GM12878 (cell line): ENCODE measurements around the gene NDE1. TPM values are rescaled to one million over a fixed set of nuclear protein-coding genes. Genes with fewer than 3 reads are reported as not detected.

ENCODE experiments used
- ATAC-seq: fragments of 200-7000 bp; cut with Tn5 transposase; 3 replicates; pipeline ENCODE4 v1.9.1; 2020; ENCODE audit warnings: mild to moderate bottlenecking, moderate library complexity
- BruUV-seq: library from RNA; stranded (reverse); fragments of 400-500 nt; replicated peaks from 2 replicates; lab custom pipeline; 2021; lab: Mats Ljungman, UMichigan
- CTCF ChIA-PET: fragments of 300-600 bp; sonication (Branson Sonifier 250); formaldehyde crosslinking; extraction: SDS; loops from one replicate; lab custom pipeline; 2021; ENCODE audit warnings: inconsistent platforms; lab: Yijun Ruan, JAX
- POLR2A ChIA-PET: fragments of 350-600 bp; formaldehyde crosslinking; extraction: SDS; loops from one replicate; lab custom pipeline; 2021; ENCODE audit warnings: inconsistent platforms; lab: Charles Lee
- RAD21 ChIA-PET: fragments of 300-600 bp; sonication (Branson Sonifier 250); formaldehyde crosslinking; loops from one replicate; lab custom pipeline; 2023; ENCODE audit warnings: antibody characterized with exemption; ENCODE audit not compliant: unreplicated experiment; lab: Charles Lee
- SMC1A ChIA-PET: fragments of 300-600 bp; sonication (Branson Sonifier 250); formaldehyde crosslinking; loops from one replicate; lab custom pipeline; 2023; ENCODE audit not compliant: unreplicated experiment, uncharacterized antibody; lab: Charles Lee
- DNase-seq: peaks from one replicate; pipeline ENCODE4 v3.0.0-alpha.2; 2011; ENCODE audit warnings: low read depth, low spot score
- FAIRE-seq: peaks from 3 replicates; lab custom pipeline; 2011; peaks lifted over from hg19 to GRCh38; lab: Jason Lieb, UNC
- H2AFZ ChIP-seq: 2 replicates; pipeline ENCODE4 v1.6.0; 2011; ENCODE audit warnings: low read depth, low read length, control low read depth; ENCODE audit not compliant: control insufficient read depth
- H3K27ac ChIP-seq: 2 replicates; pipeline ENCODE4 v1.5.1; 2011; ENCODE audit warnings: control low read depth; ENCODE audit not compliant: control insufficient read depth, insufficient read depth
- H3K27me3 ChIP-seq, 2 experiments: replicated peaks in 1 of 2; 2 replicates each; pipeline versions ENCODE4 v1.6.0 to v1.6.1; 2011; ENCODE audit warnings: low read length in 1 of 2; ENCODE audit not compliant: control insufficient read depth in 2 of 2, insufficient read depth in 2 of 2
- H3K36me3 ChIP-seq, 2 experiments: 2 replicates each; pipeline ENCODE4 v1.5.1; 2011; ENCODE audit warnings: low read length in 1 of 2; ENCODE audit not compliant: control insufficient read depth in 2 of 2, insufficient read depth in 2 of 2
- H3K4me1 ChIP-seq: 2 replicates; pipeline ENCODE4 v1.6.1; 2011; ENCODE audit warnings: mild to moderate bottlenecking, low read length, moderate library complexity, mixed read lengths; ENCODE audit not compliant: control insufficient read depth, insufficient read depth
- H3K4me2 ChIP-seq: 2 replicates; pipeline ENCODE4 v1.6.0; 2011; ENCODE audit warnings: control low read depth; ENCODE audit not compliant: control insufficient read depth, insufficient read depth
- H3K4me3 ChIP-seq: fragments of 200-600 bp; sonication (generic); 2 replicates; pipeline ENCODE4 v1.5.1; 2016
- H3K79me2 ChIP-seq: 2 replicates; pipeline ENCODE4 v1.6.0; 2011; ENCODE audit warnings: low read length; ENCODE audit not compliant: control insufficient read depth, insufficient read depth
- H3K9ac ChIP-seq: 2 replicates; pipeline ENCODE4 v1.8.0; 2011; ENCODE audit warnings: low read length, control low read depth, mixed read lengths; ENCODE audit not compliant: control insufficient read depth, insufficient read depth
- H3K9me3 ChIP-seq: replicated peaks from 3 replicates; pipeline ENCODE4 v1.5.1; 2011; ENCODE audit warnings: mild to moderate bottlenecking, low read length; ENCODE audit not compliant: control insufficient read depth, insufficient read depth
- H4K20me1 ChIP-seq: 2 replicates; pipeline ENCODE4 v1.6.0; 2011; ENCODE audit not compliant: control insufficient read depth, insufficient read depth
- ASH2L ChIP-seq: fragments of 300-600, 200-600 bp; sonication (generic); IDR thresholded peaks from 2 replicates; pipeline ENCODE4 v1.6.1; 2017; ENCODE audit warnings: low read depth, mild to moderate bottlenecking, borderline replicate concordance
- CBX5 ChIP-seq: sonication (generic); IDR thresholded peaks from 2 replicates; pipeline ENCODE4 v1.6.1; 2016; ENCODE audit warnings: low read depth, moderate library complexity, mild to moderate bottlenecking, inconsistent platforms
- CHD2 ChIP-seq: IDR thresholded peaks from 2 replicates; pipeline ENCODE4 v1.6.1; 2011; ENCODE audit warnings: low read depth, low read length, improper control_type of control experiment, borderline replicate concordance
- ETV6 ChIP-seq, 2 experiments: fragments of 450-650 bp in 1 of 2; IDR thresholded peaks in 1 of 2; conservative IDR thresholded peaks in 1 of 2; 2 replicates each; pipeline ENCODE4 v1.6.1; 2014; ENCODE audit warnings: antibody characterized with exemption in 1 of 2, borderline replicate concordance in 1 of 2, low read depth in 1 of 2, mild to moderate bottlenecking in 1 of 2, moderate library complexity in 1 of 2
- GATAD2B ChIP-seq: fragments of 450-650 bp; conservative IDR thresholded peaks from 2 replicates; pipeline ENCODE4 v1.6.1; 2017; ENCODE audit warnings: low read depth, mild to moderate bottlenecking, moderate library complexity
- HDAC2 ChIP-seq: fragments of 200-600 bp; sonication (generic); IDR thresholded peaks from 2 replicates; pipeline ENCODE4 v1.6.1; 2017
- RCOR1 ChIP-seq: conservative IDR thresholded peaks from 2 replicates; pipeline ENCODE4 v1.6.1; 2012; ENCODE audit warnings: low read depth, low read length, improper control_type of control experiment
- SMAD1 ChIP-seq: fragments of 450-650 bp; IDR thresholded peaks from 2 replicates; pipeline ENCODE4 v1.6.1; 2018; ENCODE audit warnings: mild to moderate bottlenecking, low read depth; ENCODE audit not compliant: partially characterized antibody
- TBL1XR1 ChIP-seq: IDR thresholded peaks from 2 replicates; pipeline ENCODE4 v1.6.1; 2012; ENCODE audit warnings: low read depth, low read length, improper control_type of control experiment
- WGBS: methylation state at CpG from one replicate; pipeline ENCODE4 v1.1.6; 2016; ENCODE audit warnings: low lambda C conversion rate; ENCODE audit not compliant: insufficient replicate concordance, insufficient coverage; ENCODE audit errors: missing lambda C conversion rate; 5-methylcytosine and 5-hydroxymethylcytosine counted together
- in situ Hi-C: fragments of 300-500 bp; cut with MboI; formaldehyde crosslinking; loops from 9 replicates; pipeline ENCODE4 v1.14.3; 2018; ENCODE audit warnings: mixed read lengths
- intact Hi-C: fragments of 100-400 bp; cut with micrococcal nuclease; formaldehyde crosslinking; loops from one replicate; pipeline ENCODE4 v1.14.2; 2022; ENCODE audit not compliant: unreplicated experiment
- polyA plus RNA-seq, 11 experiments: library from polyadenylated mRNA; depleted of rRNA in 4 of 11; unstranded in 6 of 11; stranded (reverse) in 5 of 11; fragments of >200 nt; fragmentation: Nextera tagmentation in 4 of 11; fragmentation: Illumina TruSeq in 1 of 11; extraction: Ambion mirVana in 4 of 11; extraction: Trizol in 1 of 11; gene quantifications; 1 replicate in 1 of 11; 2 replicates in 10 of 11; pipeline versions ENCODE4 v1.2.1 to v1.2.3, GENCODE V29; 2011 to 2016; ENCODE audit warnings: inconsistent platforms in 2 of 11, missing spikeins in 2 of 11, low read depth in 1 of 11
- total RNA-seq, 4 experiments: library from RNA; depleted of rRNA in 3 of 4; stranded (reverse); fragments of >200 nt in 3 of 4; fragmentation: Illumina TruSeq in 1 of 4; extraction: Trizol in 1 of 4; gene quantifications; 2 replicates each; pipeline versions ENCODE4 v1.2.1 to v1.2.3, GENCODE V29; 2013 to 2021
- TF ChIP-seq, protein P1 (sequence below): fragments of 450-650 bp; IDR thresholded peaks from 2 replicates; pipeline ENCODE4 v1.6.1; 2016; ENCODE audit warnings: mild to moderate bottlenecking
- TF ChIP-seq, protein P2 (sequence below): fragments of 450-650 bp; IDR thresholded peaks from 2 replicates; pipeline ENCODE4 v1.6.1; 2018; ENCODE audit warnings: mild to moderate bottlenecking, low read depth, moderate library complexity; ENCODE audit not compliant: partially characterized antibody
- TF ChIP-seq, protein P3 (sequence below): fragments of 450-650 bp; IDR thresholded peaks from 2 replicates; pipeline ENCODE4 v1.6.1; 2017; ENCODE audit warnings: low read depth, mild to moderate bottlenecking, moderate library complexity

Gene NDE1
- total and polyA plus RNA-seq, 10 of the 15 experiments (the other 5 are each of a cell fraction or from before 2014, with no cell fraction given) = 5.7 to 148 (median 87.8) TPM

DNA sequence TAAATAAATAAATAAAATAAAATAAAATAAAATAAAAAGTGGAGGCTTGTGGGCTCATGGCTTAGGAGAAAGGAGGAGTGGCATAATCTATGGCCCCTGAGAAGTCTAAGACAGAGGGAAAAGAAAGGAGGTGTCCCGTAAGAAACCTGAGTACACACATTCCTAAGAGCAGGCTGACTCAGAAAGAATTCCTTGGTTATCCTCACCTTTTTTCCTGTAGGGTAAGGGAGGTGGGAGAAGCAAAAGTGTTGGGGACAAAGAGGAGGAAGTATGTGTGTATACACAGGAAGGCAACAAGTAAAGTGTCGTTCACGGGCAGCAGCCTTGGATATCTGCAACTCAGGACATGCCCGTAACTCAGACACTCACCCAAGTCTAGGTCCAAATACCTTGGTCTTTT, 36.4 kb upstream of the NDE1 start:
- CTCF ChIA-PET = no interaction called here
- RAD21 ChIA-PET = no interaction called here
- no peak for FAIRE-seq
- POLR2A ChIA-PET = no interaction called here
- H3K27me3 ChIP-seq = no peaks in the 10 kb centered on the region
- DNase-seq = no peak
- no peak overlapping the region for H2AFZ ChIP-seq
- H3K4me2 ChIP-seq = no peak overlapping the region
- peaks cover 7 to 38% of the 10 kb centered on the region in 2 experiments for H3K36me3 ChIP-seq
- SMC1A ChIA-PET = no interaction called here
- no peaks in the 10 kb centered on the region for H3K79me2 ChIP-seq
- no peaks in the 10 kb centered on the region for H3K4me1 ChIP-seq
- in situ Hi-C loops = no loop called here
- H4K20me1 ChIP-seq = no peaks in the 10 kb centered on the region
- intact Hi-C loops = no loop called here
- no peak for ATAC-seq
- H3K27ac ChIP-seq = no peak overlapping the region
- no peak overlapping the region for H3K9ac ChIP-seq
- BruUV-seq = no TSS peak
- TF ChIP-seq ASH2L (no peak), GATAD2B (no peak), RCOR1 (no peak), SMAD1 (no peak), HDAC2 (no peak), ETV6 (conservative IDR thresholded peaks at IDR 0.05 in 1 of 2, IDR thresholded peaks at IDR 0.05 in 1 of 2; ENCODE audit: borderline replicate concordance in 1 of 2, low read depth in 1 of 2) (no peak), CHD2 (no peak), TBL1XR1 (no peak), CBX5 (no peak)
- TF ChIP-seq, protein P1, sequence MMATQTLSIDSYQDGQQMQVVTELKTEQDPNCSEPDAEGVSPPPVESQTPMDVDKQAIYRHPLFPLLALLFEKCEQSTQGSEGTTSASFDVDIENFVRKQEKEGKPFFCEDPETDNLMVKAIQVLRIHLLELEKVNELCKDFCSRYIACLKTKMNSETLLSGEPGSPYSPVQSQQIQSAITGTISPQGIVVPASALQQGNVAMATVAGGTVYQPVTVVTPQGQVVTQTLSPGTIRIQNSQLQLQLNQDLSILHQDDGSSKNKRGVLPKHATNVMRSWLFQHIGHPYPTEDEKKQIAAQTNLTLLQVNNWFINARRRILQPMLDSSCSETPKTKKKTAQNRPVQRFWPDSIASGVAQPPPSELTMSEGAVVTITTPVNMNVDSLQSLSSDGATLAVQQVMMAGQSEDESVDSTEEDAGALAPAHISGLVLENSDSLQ = no peak
- TF ChIP-seq, protein P2, sequence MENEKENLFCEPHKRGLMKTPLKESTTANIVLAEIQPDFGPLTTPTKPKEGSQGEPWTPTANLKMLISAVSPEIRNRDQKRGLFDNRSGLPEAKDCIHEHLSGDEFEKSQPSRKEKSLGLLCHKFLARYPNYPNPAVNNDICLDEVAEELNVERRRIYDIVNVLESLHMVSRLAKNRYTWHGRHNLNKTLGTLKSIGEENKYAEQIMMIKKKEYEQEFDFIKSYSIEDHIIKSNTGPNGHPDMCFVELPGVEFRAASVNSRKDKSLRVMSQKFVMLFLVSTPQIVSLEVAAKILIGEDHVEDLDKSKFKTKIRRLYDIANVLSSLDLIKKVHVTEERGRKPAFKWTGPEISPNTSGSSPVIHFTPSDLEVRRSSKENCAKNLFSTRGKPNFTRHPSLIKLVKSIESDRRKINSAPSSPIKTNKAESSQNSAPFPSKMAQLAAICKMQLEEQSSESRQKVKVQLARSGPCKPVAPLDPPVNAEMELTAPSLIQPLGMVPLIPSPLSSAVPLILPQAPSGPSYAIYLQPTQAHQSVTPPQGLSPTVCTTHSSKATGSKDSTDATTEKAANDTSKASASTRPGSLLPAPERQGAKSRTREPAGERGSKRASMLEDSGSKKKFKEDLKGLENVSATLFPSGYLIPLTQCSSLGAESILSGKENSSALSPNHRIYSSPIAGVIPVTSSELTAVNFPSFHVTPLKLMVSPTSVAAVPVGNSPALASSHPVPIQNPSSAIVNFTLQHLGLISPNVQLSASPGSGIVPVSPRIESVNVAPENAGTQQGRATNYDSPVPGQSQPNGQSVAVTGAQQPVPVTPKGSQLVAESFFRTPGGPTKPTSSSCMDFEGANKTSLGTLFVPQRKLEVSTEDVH = no peak
- TF ChIP-seq, protein P3, sequence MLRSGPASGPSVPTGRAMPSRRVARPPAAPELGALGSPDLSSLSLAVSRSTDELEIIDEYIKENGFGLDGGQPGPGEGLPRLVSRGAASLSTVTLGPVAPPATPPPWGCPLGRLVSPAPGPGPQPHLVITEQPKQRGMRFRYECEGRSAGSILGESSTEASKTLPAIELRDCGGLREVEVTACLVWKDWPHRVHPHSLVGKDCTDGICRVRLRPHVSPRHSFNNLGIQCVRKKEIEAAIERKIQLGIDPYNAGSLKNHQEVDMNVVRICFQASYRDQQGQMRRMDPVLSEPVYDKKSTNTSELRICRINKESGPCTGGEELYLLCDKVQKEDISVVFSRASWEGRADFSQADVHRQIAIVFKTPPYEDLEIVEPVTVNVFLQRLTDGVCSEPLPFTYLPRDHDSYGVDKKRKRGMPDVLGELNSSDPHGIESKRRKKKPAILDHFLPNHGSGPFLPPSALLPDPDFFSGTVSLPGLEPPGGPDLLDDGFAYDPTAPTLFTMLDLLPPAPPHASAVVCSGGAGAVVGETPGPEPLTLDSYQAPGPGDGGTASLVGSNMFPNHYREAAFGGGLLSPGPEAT = no peak
- 100% methylated on average over 4 of the region's 4 CpGs for WGBS
- no peaks in the 10 kb centered on the region for H3K9me3 ChIP-seq
- no peak overlapping the region for H3K4me3 ChIP-seq
